HepG2 (cell line): ENCODE measurements around the gene MAPK8. TPM values are rescaled to one million over a fixed set of nuclear protein-coding genes. Genes with fewer than 3 reads are reported as not detected.

Experiments
- CREB1 ChIP-seq, 2 experiments: fragments of 450-650 bp in 1 of 2; IDR thresholded peaks; 2 replicates each; pipeline ENCODE4 v1.6.1; 2016 to 2017; ENCODE audit warnings: control low read depth in 1 of 2, mild to moderate bottlenecking in 1 of 2, missing compliant biosample characterization in 1 of 2, missing genetic modification characterization in 1 of 2
- NFYB ChIP-seq: sonication (generic); formaldehyde crosslinking; IDR thresholded peaks from 2 replicates; pipeline ENCODE4 v1.4.0; 2020; ENCODE audit warnings: missing genetic modification reagents
- NR3C1 ChIP-seq: sonication (generic); formaldehyde crosslinking; IDR thresholded peaks from 2 replicates; pipeline ENCODE4 v1.4.0; 2020; ENCODE audit warnings: missing genetic modification reagents
- PAX8 ChIP-seq: sonication (generic); formaldehyde crosslinking; IDR thresholded peaks from 2 replicates; pipeline ENCODE4 v1.8.0; 2022; ENCODE audit warnings: mild to moderate bottlenecking, missing genetic modification reagents, borderline replicate concordance
- SALL2 ChIP-seq: sonication (generic); formaldehyde crosslinking; IDR thresholded peaks from 2 replicates; pipeline ENCODE4 v1.8.1; 2023; ENCODE audit warnings: mild to moderate bottlenecking, missing genetic modification reagents, inconsistent platforms
- YEATS4 ChIP-seq: sonication (generic); formaldehyde crosslinking; IDR thresholded peaks from 2 replicates; pipeline ENCODE4 v1.4.0; 2020; ENCODE audit warnings: missing genetic modification reagents, borderline replicate concordance
- ZNF260 ChIP-seq: sonication (generic); formaldehyde crosslinking; IDR thresholded peaks from 2 replicates; pipeline ENCODE4 v1.4.0; 2020; ENCODE audit warnings: missing genetic modification reagents, low read depth, mild to moderate bottlenecking, borderline replicate concordance
- ZNF30 ChIP-seq: sonication (generic); formaldehyde crosslinking; IDR thresholded peaks from 2 replicates; pipeline ENCODE4 v1.5.0; 2020; ENCODE audit warnings: mild to moderate bottlenecking, missing genetic modification reagents
- polyA plus RNA-seq, 8 experiments: library from polyadenylated mRNA; depleted of rRNA in 3 of 8; stranded (reverse) in 7 of 8; unstranded in 1 of 8; fragments of >200 nt; fragmentation: Illumina TruSeq in 4 of 8; extraction: Trizol in 4 of 8; gene quantifications; 2 replicates each; pipeline versions ENCODE4 v1.2.1 to v1.2.3, GENCODE V29; 2011 to 2016; ENCODE audit warnings: low read depth in 4 of 8, missing spikeins in 1 of 8, mixed read lengths in 1 of 8; ENCODE audit not compliant: insufficient read depth in 1 of 8
- total RNA-seq, 5 experiments: library from RNA; depleted of rRNA; stranded (reverse); fragments of >200 nt; fragmentation: Illumina TruSeq; extraction: Trizol; gene quantifications; 2 replicates each; pipeline ENCODE4 v1.2.3, GENCODE V29; 2016; ENCODE audit warnings: low read depth in 1 of 5
- TF ChIP-seq, protein P1 (sequence below): sonication (generic); formaldehyde crosslinking; IDR thresholded peaks from 2 replicates; pipeline ENCODE4 v1.4.0; 2020; ENCODE audit warnings: mild to moderate bottlenecking, missing genetic modification reagents
- TF ChIP-seq, protein P2 (sequence below): sonication (generic); formaldehyde crosslinking; IDR thresholded peaks from 2 replicates; pipeline ENCODE4 v1.4.0; 2020; ENCODE audit warnings: missing genetic modification reagents, borderline replicate concordance
- TF ChIP-seq, protein P3 (sequence below): sonication (generic); formaldehyde crosslinking; IDR thresholded peaks from 2 replicates; pipeline ENCODE4 v1.5.1; 2020; ENCODE audit warnings: missing genetic modification reagents, mild to moderate bottlenecking, borderline replicate concordance
- TF ChIP-seq, protein P4 (sequence below): sonication (generic); formaldehyde crosslinking; IDR thresholded peaks from 2 replicates; pipeline ENCODE4 v1.5.1; 2020; ENCODE audit warnings: missing genetic modification reagents, mild to moderate bottlenecking, borderline replicate concordance

Gene MAPK8
- total and polyA plus RNA-seq, 2 of the 13 experiments (the other 11 are each of a cell fraction or from before 2014, with no cell fraction given) = 41.6 to 47.3 TPM

DNA sequence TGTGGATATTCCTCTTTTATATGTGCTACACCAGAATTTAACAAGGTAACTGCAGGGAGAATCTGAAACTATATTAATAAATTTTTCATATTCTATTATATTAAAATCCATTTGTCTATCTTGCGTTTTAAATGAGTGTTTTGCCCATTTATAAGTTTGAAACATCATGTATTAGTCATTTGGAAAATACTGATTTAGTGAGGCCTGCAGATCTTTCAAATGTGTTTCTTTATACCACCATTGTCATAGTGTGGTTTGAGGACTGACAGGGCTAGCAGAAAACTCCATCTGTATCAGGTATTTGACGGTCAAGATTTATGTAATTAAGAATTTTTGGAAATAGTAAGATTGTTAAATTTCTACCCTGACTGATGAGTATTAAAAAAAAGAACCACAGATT, 29.3 kb downstream of the MAPK8 start (continued):
- TF ChIP-seq, protein P1, sequence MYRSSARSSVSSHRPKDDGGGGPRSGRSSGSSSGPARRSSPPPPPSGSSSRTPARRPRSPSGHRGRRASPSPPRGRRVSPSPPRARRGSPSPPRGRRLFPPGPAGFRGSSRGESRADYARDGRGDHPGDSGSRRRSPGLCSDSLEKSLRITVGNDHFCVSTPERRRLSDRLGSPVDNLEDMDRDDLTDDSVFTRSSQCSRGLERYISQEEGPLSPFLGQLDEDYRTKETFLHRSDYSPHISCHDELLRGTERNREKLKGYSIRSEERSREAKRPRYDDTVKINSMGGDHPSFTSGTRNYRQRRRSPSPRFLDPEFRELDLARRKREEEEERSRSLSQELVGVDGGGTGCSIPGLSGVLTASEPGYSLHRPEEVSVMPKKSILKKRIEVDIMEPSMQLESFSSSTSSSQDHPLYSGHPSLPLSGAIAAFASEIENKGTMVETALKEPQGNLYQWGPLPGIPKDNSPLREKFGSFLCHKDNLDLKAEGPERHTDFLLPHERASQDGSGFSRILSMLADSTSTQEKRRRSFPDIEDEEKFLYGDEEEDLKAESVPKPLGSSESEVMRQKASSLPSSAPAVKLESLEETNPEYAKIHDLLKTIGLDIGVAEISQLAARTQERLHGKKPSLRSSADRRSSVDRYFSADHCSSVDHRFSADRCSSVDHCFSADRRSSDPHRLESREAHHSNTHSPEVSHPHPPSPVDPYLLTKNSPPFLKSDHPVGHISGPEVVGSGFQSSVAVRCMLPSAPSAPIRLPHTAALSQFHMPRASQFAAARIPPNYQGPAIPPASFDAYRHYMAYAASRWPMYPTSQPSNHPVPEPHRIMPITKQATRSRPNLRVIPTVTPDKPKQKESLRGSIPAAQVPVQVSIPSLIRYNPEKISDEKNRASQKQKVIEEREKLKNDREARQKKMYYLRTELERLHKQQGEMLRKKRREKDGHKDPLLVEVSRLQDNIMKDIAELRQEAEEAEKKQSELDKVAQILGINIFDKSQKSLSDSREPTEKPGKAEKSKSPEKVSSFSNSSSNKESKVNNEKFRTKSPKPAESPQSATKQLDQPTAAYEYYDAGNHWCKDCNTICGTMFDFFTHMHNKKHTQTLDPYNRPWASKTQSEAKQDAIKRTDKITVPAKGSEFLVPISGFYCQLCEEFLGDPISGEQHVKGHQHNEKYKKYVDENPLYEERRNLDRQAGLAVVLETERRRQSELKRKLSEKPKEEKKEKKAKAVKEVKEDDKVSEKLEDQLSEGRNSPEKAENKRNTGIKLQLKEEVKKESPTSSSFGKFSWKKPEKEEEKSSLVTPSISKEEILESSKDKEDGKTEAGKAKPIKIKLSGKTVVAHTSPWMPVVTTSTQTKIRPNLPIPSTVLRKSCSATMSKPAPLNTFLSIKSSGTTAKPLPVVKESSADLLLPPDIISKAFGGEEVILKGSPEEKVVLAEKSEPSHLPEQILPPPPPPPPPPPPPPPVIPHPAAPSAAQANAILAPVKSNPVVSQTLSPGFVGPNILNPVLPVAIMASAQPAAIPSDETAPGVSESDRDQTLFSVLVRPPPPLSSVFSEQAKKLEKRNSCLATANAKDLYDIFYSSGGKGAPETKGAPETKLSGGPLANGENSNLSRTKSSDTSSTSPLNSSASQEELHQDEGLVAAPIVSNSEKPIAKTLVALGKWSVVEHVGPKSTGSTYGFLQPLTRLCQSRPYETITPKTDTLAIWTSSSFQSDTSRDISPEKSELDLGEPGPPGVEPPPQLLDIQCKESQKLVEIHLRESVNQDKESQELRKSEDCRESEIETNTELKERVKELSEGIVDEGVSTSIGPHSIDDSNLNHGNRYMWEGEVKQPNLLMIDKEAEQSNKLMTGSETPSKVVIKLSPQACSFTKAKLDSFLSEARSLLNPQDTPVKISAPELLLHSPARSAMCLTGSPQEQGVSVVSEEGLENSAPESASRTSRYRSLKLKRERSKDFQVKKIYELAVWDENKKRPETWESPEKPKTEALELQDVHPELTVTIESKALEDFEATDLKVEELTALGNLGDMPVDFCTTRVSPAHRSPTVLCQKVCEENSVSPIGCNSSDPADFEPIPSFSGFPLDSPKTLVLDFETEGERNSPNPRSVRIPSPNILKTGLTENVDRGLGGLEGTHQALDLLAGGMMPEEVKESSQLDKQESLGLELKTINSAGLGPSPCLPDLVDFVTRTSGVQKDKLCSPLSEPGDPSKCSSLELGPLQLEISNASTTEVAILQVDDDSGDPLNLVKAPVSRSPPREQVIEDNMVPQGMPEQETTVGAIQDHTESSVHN (CRISPR knock-in tag) = no peak
- TF ChIP-seq PAX8 = no peak
- TF ChIP-seq CREB1 (IDR thresholded peaks at IDR 0.05) = no peak
- no peak for TF ChIP-seq CREB1 (CRISPR knock-in tag; IDR thresholded peaks at IDR 0.05)
- TF ChIP-seq, protein P2, sequence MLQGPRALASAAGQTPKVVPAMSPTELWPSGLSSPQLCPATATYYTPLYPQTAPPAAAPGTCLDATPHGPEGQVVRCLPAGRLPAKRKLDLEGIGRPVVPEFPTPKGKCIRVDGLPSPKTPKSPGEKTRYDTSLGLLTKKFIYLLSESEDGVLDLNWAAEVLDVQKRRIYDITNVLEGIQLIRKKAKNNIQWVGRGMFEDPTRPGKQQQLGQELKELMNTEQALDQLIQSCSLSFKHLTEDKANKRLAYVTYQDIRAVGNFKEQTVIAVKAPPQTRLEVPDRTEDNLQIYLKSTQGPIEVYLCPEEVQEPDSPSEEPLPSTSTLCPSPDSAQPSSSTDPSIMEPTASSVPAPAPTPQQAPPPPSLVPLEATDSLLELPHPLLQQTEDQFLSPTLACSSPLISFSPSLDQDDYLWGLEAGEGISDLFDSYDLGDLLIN (CRISPR knock-in tag) = no peak
- TF ChIP-seq NR3C1 (CRISPR knock-in tag) = no peak
- TF ChIP-seq ZNF30 (CRISPR knock-in tag) = no peak
- no peak for TF ChIP-seq ZNF260
- no peak for TF ChIP-seq NFYB (CRISPR knock-in tag)
- no peak for TF ChIP-seq YEATS4 (CRISPR knock-in tag)
- no peak for TF ChIP-seq SALL2 (CRISPR knock-in tag)
- TF ChIP-seq, protein P3, sequence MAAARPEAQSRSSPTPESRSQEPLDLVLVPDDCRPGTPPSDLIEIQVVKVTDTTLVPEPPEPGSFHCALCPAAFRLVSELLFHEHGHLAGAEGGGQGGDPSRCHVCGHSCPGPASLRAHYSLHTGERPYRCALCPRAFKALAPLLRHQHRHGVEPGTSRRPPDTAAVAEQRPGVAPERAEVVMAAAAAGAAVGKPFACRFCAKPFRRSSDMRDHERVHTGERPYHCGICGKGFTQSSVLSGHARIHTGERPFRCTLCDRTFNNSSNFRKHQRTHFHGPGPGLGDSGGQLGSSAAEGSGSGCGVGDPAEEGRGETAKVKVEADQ (CRISPR knock-in tag) = no peak
- TF ChIP-seq, protein P4, sequence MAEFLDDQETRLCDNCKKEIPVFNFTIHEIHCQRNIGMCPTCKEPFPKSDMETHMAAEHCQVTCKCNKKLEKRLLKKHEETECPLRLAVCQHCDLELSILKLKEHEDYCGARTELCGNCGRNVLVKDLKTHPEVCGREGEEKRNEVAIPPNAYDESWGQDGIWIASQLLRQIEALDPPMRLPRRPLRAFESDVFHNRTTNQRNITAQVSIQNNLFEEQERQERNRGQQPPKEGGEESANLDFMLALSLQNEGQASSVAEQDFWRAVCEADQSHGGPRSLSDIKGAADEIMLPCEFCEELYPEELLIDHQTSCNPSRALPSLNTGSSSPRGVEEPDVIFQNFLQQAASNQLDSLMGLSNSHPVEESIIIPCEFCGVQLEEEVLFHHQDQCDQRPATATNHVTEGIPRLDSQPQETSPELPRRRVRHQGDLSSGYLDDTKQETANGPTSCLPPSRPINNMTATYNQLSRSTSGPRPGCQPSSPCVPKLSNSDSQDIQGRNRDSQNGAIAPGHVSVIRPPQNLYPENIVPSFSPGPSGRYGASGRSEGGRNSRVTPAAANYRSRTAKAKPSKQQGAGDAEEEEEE (CRISPR knock-in tag) = no peak
